Fibroblast of the aortic adventitia (primary cell): ENCODE results near the gene SRPK1. TPM values are rescaled to one million over a fixed set of nuclear protein-coding genes. Genes with fewer than 3 reads are reported as not detected.
A peak's percentile ranks its signal among the peaks of the same experiment; 100 is the strongest.
"Not testable (repeated sequence)": the region's sequence is repeated elsewhere in the genome, so short reads cannot be mapped to it uniquely, and the experiment has no call there.

ENCODE experiments used
- DNase-seq: peaks from one replicate; pipeline ENCODE4 v3.0.0-alpha.2; 2010; ENCODE audit warnings: low read depth
- H3K4me3 ChIP-seq: 2 replicates; pipeline ENCODE4 v1.5.1; 2011; ENCODE audit warnings: low read depth, mild to moderate bottlenecking, control low read depth, low read length, moderate library complexity
- total RNA-seq: library from RNA; depleted of rRNA; stranded (reverse); fragments of >200 nt; gene quantifications from 2 replicates; pipeline ENCODE4 v1.2.3, GENCODE V29; 2012; ENCODE audit warnings: low replicate concordance
- TF ChIP-seq, protein P1 (sequence below): IDR thresholded peaks from 2 replicates; pipeline ENCODE4 v1.5.1; 2011; ENCODE audit warnings: mild to moderate bottlenecking, low read length, control low read depth, inconsistent platforms; ENCODE audit not compliant: insufficient read depth

Gene SRPK1
- total RNA-seq, 1 donor: 86.9 TPM

DNA sequence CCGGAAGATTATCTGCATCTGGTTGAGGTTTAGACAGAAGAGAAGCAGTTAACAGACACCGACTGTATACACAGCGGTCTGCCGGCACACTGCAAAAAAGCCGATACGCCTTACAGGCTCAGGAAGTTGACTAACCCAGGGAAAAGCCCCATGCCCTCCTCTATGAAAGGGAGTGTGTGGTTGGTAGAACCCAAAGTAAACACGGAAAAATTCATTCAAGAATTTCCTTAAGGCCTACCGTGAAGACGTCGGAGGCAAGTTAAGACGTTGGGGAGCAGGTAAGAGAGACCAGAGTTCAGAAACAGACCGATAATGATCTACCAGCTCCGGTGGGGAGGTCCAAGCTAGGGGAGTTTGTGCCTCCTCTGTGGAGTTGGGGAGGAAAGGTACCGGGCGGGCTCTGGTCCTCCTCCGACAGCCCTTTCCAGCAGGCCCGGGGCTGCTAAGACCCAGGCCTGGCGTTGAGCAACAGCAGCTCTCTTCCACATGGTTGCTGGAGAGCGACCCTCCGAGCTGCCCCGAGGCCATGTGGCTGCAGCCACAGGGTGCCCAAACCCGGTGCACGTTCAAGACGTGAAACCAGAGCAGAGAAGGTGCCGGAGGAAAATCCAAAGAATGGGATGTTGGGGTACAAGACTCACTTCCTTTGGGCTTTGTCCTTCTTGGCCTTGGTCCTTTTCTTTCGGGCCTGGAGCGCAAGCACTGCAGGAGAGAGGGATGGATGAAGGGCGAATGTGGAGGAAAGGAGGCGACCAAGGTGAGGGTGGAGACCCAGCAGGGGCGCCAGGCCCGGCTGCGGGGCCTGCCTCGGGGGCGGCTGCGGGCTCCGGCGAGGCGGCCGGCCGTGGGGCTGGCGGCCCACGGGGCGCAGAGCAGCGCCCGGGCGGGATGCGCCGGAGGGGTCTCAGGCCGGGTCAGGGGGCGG, 809 bp downstream of the SRPK1 start:
- peak; percentile 64 for DNase-seq
- TF ChIP-seq, protein P1, sequence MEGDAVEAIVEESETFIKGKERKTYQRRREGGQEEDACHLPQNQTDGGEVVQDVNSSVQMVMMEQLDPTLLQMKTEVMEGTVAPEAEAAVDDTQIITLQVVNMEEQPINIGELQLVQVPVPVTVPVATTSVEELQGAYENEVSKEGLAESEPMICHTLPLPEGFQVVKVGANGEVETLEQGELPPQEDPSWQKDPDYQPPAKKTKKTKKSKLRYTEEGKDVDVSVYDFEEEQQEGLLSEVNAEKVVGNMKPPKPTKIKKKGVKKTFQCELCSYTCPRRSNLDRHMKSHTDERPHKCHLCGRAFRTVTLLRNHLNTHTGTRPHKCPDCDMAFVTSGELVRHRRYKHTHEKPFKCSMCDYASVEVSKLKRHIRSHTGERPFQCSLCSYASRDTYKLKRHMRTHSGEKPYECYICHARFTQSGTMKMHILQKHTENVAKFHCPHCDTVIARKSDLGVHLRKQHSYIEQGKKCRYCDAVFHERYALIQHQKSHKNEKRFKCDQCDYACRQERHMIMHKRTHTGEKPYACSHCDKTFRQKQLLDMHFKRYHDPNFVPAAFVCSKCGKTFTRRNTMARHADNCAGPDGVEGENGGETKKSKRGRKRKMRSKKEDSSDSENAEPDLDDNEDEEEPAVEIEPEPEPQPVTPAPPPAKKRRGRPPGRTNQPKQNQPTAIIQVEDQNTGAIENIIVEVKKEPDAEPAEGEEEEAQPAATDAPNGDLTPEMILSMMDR: no peak
- H3K4me3 ChIP-seq: peak overlapping the region; percentile 84

DNA sequence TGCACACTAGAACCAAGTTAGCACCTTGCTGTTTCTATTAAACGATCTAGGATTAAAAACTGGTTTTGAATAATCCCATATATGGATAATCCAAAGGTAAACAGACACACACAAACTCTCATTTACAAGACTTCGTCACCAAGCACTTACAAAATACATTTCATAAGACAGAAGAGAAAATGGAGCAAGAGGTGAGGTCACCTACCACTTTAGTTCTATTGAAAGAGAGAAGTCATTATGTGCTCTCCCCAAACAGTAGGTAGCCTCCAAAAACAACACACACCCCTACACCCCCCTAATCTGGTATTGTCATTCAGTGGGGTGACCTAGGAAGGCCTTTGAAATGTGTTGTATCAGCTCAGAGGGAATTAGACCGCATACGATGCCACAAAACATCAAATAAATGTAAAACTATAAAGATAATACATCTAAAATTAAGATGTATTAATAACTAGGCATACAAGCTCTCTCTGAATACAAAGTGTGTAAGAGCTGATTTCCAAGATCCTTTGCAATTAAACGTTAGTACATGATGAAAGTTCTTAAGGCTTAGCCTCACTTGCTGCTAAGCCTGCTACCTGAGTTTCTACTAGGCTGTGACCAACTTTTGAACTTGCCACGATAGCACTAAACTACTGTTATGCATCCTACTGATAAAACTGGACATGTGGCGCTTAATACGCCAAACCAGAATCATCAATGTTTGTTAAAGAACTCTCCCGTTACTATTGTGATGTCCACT, 1.6 kb downstream of the SRPK1 start:
- TF ChIP-seq, protein P1: no peak
- peak overlapping the region; percentile 84 for H3K4me3 ChIP-seq
- DNase-seq: no peak

DNA sequence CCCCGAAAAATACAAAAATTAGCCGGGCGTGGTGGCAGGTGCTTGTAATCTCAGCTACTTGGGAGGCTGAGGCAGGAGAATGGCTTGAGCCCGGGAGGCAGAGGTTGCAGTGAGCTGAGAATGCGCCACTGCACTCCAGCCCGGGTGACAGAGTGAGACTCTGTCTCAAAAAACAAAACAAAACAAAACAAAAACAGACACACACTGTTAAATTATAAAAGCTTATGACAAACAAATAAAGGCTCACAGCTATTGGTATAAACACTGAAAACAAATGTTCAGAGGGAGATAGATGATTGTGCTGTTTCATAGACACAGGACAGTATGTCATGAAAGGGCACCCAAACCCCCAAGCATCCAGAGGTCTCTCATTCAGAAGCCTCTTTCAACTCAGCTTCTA, 4.0 kb downstream of the SRPK1 start:
- H3K4me3 ChIP-seq, DNase-seq: not testable (repeated sequence)

DNA sequence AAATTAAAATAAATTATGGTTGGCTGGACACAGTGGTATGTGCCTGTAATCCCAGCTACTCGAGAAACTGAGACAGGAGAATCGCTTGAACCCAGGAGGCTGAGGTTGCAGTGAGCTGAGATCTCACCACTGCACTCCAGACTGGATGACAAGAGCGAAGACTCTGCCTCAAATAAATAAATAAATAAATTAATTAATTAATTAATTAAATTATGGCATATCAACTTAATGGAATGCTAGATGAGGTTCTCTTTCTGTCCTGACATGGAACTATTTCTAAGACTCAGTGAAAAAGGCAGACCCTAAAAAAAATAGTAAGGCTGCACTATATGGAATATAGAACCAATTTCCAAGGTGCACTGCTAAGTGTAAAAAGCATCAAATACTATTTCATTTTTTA, 4.8 kb downstream of the SRPK1 start:
- no peak overlapping the region for H3K4me3 ChIP-seq
- TF ChIP-seq, protein P1: no peak
- DNase-seq: no peak

DNA sequence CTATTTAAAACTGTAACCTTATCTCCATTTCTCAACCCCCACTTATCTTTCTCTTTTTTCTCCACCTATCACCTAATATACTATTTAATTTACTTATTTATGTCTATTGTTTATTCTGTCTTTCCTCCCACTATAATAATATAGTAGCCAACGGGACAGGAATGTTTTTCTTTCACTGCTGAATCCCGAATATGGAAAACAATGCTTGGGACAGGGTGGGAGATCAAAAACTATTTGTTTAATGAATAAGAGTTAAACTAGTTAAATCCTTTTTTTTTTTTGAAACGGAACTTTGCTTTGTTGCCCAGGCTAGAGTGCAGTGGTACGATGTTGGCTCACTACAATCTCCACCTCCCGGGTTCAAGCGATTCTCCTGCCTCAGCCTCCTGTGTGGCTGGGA, 6.4 kb downstream of the SRPK1 start:
- H3K4me3 ChIP-seq: no peak overlapping the region
- TF ChIP-seq, protein P1: no peak
- no peak for DNase-seq

DNA sequence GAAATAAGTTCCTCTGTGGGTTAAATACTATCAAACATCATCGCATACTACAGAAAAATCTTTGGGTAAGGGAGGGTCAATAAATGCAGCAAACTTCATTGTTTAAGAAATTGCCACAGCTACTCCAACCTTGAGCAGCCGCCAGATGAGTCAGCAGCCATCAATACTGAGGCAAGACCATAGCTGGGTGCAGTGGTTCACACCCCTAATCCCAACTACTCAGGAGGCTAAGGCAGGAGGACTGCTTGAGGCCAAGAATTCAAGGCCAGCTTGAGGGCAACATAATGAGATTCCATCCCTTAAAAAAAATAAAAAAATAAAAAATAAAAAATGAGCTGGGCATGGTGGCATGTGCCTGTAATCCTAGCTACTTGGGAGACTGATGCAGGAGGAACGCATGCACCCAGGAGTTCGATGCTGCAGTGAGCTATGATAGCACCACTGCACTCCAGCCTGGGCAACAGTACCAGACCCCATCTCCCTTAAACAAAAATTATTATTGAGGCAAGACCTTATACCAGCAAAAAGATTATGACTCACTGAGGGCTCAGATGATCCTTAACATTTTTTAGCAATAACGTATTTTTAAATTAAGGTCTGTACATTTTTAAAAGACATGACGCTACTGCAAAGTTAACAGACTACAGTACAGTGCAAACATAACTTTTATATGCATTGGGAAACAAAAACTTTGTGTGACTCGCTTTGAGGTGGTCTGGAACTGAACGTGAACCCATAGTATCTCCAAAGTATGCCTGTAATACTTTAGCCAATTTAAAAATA, 8.8 kb downstream of the SRPK1 start:
- TF ChIP-seq, protein P1: no peak
- peak; percentile 71 for DNase-seq
- H3K4me3 ChIP-seq: no peak overlapping the region

DNA sequence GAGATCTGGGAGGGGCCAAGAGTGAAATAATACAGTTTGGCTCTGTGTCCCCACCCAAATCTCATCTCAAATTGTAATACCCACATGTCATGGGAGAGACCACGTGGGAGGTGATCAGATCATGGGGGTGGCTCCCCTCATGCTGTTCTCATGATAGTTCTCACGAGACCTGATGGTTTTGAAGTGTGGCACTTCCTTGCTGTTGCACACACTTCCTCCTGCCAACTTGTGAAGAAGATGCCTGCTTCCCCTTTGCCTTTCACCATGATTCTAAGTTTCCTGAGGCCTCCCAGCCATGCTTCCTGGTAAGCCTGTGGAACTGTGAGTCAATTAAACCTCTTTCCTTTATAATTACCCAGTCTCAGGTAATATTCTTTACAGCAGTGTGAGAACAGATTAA, 11.3 kb downstream of the SRPK1 start:
- H3K4me3 ChIP-seq: not testable (repeated sequence)

DNA sequence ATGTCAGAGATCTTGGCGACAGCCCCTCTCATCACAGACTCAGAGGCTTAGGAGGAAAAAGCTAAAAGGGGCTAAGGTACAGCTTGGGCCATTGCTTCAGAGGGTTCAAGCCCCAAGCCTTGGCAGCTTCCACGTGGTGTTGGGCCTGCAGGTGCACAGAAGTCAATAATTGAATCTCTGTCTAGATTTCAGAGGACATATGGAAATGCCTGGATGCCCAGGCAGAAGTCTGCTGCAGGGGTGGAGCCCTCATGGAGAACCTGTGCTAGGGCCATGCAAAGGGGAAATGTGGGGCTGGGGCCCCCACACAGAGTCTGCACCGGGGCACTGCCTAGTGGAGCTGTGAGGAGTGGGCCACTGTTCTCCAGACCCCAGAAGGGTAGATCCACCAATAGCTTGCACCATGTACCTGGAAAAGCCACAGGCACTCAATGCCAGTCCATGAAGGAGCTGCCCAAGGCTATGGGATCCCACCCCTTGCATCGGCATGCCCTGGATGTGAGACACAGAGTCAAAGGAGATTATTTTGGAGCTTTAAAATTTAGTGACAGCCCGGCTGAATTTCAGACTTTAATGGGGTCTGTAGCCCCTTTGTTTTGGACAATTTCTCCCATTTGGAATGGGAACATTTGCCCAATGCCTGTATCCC, 12.0 kb downstream of the SRPK1 start:
- not testable (repeated sequence) for H3K4me3 ChIP-seq, DNase-seq

More for the DNA sequence above, 11.3 kb downstream of the SRPK1 start:
- DNase-seq: not testable (repeated sequence)
